ENCODE results near the gene CCRL2. TPM values are rescaled to one million over a fixed set of nuclear protein-coding genes. Genes with fewer than 3 reads are reported as not detected.

Gene CCRL2
- total and polyA plus RNA-seq, 2 experiments from 2014 or later = not detected

- H3K4me3 ChIP-seq = no peak overlapping the region
- peak; percentile 58 for DNase-seq
- H3K4me1 ChIP-seq (ENCODE audit: insufficient read depth) = no peaks in the 10 kb centered on the region
- H4K20me1 ChIP-seq (ENCODE audit: insufficient read depth) = no peaks in the 10 kb centered on the region
- H3K9me2 ChIP-seq (ENCODE audit: insufficient read depth) = no peaks in the 10 kb centered on the region
- H3K9ac ChIP-seq = no peak overlapping the region
- H3K36me3 ChIP-seq (ENCODE audit: low read depth) = no peaks in the 10 kb centered on the region
- TF ChIP-seq EZH2 (IDR thresholded peaks at IDR 0.05; ENCODE audit: insufficient read depth, poor library complexity, severe bottlenecking) (no peak), EZH2phosphoT487 (IDR thresholded peaks at IDR 0.05; ENCODE audit: insufficient read depth, low read depth) (no peak)
- peaks cover 38% of the 10 kb centered on the region for H3K27me3 ChIP-seq (replicated peaks; ENCODE audit: insufficient read depth)
- 26 to 28% methylated on average over 8 of the region's 8 CpGs for WGBS, 2 experiments (ENCODE audit: low coverage in 1 of 2, low lambda C conversion rate in 2 of 2, missing lambda C conversion rate in 2 of 2)
- no peak overlapping the region for H3K27ac ChIP-seq
- H2AFZ ChIP-seq = no peak overlapping the region
- no peaks in the 10 kb centered on the region for H3K79me2 ChIP-seq (ENCODE audit: insufficient read depth)
- no peaks in the 10 kb centered on the region for H3K9me3 ChIP-seq (ENCODE audit: low read depth)
- H3K4me2 ChIP-seq (ENCODE audit: unreplicated experiment) = no peak overlapping the region
- in situ Hi-C loops (cut with MboI) = loop anchor here (10.0 to 25.0 kb wide), 3 partner anchors 277 to 599 kb away; partner anchors contain the start of gene CXCR6
- peaks cover 6% of the 10 kb centered on the region; the same call in 1 of the 2 replicates for H3F3A ChIP-seq (ENCODE audit: insufficient read depth)
Measured at GRCh38 chr3:46361408-46362283, 45.4 kb upstream of the CCRL2 start.

DNA sequence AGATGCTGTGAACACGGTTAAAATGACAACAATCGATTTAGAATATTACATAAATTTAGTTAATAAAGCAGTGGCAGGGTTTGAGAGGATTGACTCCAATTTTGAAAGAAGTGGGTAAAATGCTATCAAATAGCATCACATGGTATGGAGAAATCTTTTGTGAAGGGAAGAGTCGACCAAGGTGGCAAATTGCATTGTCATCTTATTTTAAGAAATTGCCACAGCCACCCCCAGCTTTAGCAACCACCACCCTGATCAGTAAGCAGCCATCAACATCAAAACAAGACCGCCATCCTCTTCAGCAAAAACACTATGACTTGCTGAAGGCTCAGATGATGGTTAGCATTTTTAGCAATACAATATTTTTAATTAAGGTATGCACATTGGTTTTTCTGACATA is 42.0 kb upstream of the CCRL2 start:
- no peak for DNase-seq
- H3K36me3 ChIP-seq (ENCODE audit: low read depth) = no peaks in the 10 kb centered on the region
- no peak overlapping the region for H2AFZ ChIP-seq
- TF ChIP-seq EZH2 (IDR thresholded peaks at IDR 0.05; ENCODE audit: insufficient read depth, poor library complexity, severe bottlenecking) = no peak
- no peak for TF ChIP-seq EZH2phosphoT487 (IDR thresholded peaks at IDR 0.05; ENCODE audit: insufficient read depth, low read depth)
- H3K4me3 ChIP-seq = no peak overlapping the region
- peaks cover 6% of the 10 kb centered on the region; the same call in 1 of the 2 replicates for H3F3A ChIP-seq (ENCODE audit: insufficient read depth)
- in situ Hi-C loops (cut with MboI) = loop anchor here (10.0 to 25.0 kb wide), 3 partner anchors 280 to 603 kb away; partner anchors contain the start of gene CXCR6
- H3K9ac ChIP-seq = no peak overlapping the region
- H3K27ac ChIP-seq = no peak overlapping the region
- 41 to 47% methylated on average over 4 of the region's 4 CpGs for WGBS, 2 experiments (ENCODE audit: low coverage in 1 of 2, low lambda C conversion rate in 2 of 2, missing lambda C conversion rate in 2 of 2)
- H3K79me2 ChIP-seq (ENCODE audit: insufficient read depth) = no peaks in the 10 kb centered on the region
- no peaks in the 10 kb centered on the region for H3K9me2 ChIP-seq (ENCODE audit: insufficient read depth)
- no peak overlapping the region for H3K4me2 ChIP-seq (ENCODE audit: unreplicated experiment)
- H3K9me3 ChIP-seq (ENCODE audit: low read depth) = no peaks in the 10 kb centered on the region
- no peaks in the 10 kb centered on the region for H3K4me1 ChIP-seq (ENCODE audit: insufficient read depth)
- peaks cover 61% of the 10 kb centered on the region for H3K27me3 ChIP-seq (replicated peaks; ENCODE audit: insufficient read depth)
- no peaks in the 10 kb centered on the region for H4K20me1 ChIP-seq (ENCODE audit: insufficient read depth)

DNA sequence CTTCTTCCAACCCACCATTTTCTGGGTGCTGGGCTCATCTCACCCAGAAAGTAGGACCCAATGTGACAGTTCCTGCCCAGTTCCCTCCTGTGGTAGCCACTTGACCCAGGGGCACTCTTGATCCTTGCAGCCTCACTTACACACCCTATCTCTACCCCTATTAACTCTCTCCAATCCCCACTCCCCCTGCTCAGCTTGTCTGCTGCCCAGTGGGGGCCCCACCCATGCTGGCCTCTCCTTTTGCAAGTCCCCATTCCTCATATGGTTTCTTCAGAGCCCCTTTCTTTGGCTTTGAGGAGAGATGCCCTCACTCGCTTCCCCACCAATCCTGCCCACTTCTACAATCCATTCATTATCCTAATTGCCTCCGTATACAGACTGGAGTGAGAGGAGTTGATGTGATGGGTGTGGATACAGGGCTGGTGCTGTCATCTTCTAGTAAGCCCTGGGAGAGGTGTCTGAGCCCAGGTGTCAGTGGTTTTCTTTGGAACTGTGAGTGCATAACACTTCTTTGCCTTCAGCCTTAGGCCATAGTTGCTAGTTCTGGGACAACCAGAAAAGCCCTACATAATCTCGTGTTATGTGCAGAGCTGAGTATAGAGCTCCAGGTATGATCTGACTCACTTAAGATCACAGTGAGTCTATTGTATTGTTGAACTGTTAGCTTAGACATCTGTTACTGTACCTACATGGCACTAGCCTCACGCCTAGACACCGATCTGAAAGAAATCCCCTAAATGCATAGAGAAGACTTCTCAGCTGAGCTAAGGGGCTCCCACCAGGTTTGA is 41.1 kb upstream of the CCRL2 start:
- Histone ChIP-seq H3K79me2 (ENCODE audit: insufficient read depth) (no peaks in the 10 kb centered on the region), H3K27me3 (replicated peaks; ENCODE audit: insufficient read depth) (peaks cover 67% of the 10 kb centered on the region), H3K9me2 (ENCODE audit: insufficient read depth) (no peaks in the 10 kb centered on the region), H3F3A (ENCODE audit: insufficient read depth) (no peaks in the 10 kb centered on the region), H3K9ac (no peak overlapping the region), H3K4me2 (ENCODE audit: unreplicated experiment) (no peak overlapping the region), H3K27ac (no peak overlapping the region), H3K4me3 (no peak overlapping the region), H3K9me3 (ENCODE audit: low read depth) (no peaks in the 10 kb centered on the region), H2AFZ (no peak overlapping the region), H3K36me3 (ENCODE audit: low read depth) (no peaks in the 10 kb centered on the region), H3K4me1 (ENCODE audit: insufficient read depth) (no peaks in the 10 kb centered on the region), H4K20me1 (ENCODE audit: insufficient read depth) (no peaks in the 10 kb centered on the region)
- in situ Hi-C loops (cut with MboI) = loop anchor here (10.0 to 25.0 kb wide), 3 partner anchors 281 to 604 kb away; partner anchors contain the start of gene CXCR6
- 54 to 63% methylated on average over 5 of the region's 5 CpGs for WGBS, 2 experiments (ENCODE audit: low coverage in 1 of 2, low lambda C conversion rate in 2 of 2, missing lambda C conversion rate in 2 of 2)
- no peak for TF ChIP-seq EZH2 (IDR thresholded peaks at IDR 0.05; ENCODE audit: insufficient read depth, poor library complexity, severe bottlenecking)
- TF ChIP-seq EZH2phosphoT487 (IDR thresholded peaks at IDR 0.05; ENCODE audit: insufficient read depth, low read depth) = no peak
- no peak for DNase-seq

GRCh38 chr3:46367811-46368210 is 39.2 kb upstream of the CCRL2 start:
- no peak overlapping the region for H3K4me3 ChIP-seq
- H3K27ac ChIP-seq = no peak overlapping the region
- no peaks in the 10 kb centered on the region for H3K9me2 ChIP-seq (ENCODE audit: insufficient read depth)
- H3K36me3 ChIP-seq (ENCODE audit: low read depth) = no peaks in the 10 kb centered on the region
- in situ Hi-C loops (cut with MboI) = loop anchor here (10.0 to 25.0 kb wide), 3 partner anchors 283 to 606 kb away; partner anchors contain the start of gene CXCR6
- H3K79me2 ChIP-seq (ENCODE audit: insufficient read depth) = no peaks in the 10 kb centered on the region
- DNase-seq = no peak
- no peak overlapping the region for H3K9ac ChIP-seq
- 56 to 59% methylated on average over 5 of the region's 5 CpGs for WGBS, 2 experiments (ENCODE audit: low coverage in 1 of 2, low lambda C conversion rate in 2 of 2, missing lambda C conversion rate in 2 of 2)
- H3K9me3 ChIP-seq (ENCODE audit: low read depth) = no peaks in the 10 kb centered on the region
- peaks cover 79% of the 10 kb centered on the region for H3K27me3 ChIP-seq (replicated peaks; ENCODE audit: insufficient read depth)
- no peak for TF ChIP-seq EZH2phosphoT487 (IDR thresholded peaks at IDR 0.05; ENCODE audit: insufficient read depth, low read depth)
- TF ChIP-seq EZH2 (IDR thresholded peaks at IDR 0.05; ENCODE audit: insufficient read depth, poor library complexity, severe bottlenecking) = no peak
- H3K4me1 ChIP-seq (ENCODE audit: insufficient read depth) = no peaks in the 10 kb centered on the region
- no peaks in the 10 kb centered on the region for H3F3A ChIP-seq (ENCODE audit: insufficient read depth)
- H3K4me2 ChIP-seq (ENCODE audit: unreplicated experiment) = no peak overlapping the region
- no peak overlapping the region for H2AFZ ChIP-seq
- no peaks in the 10 kb centered on the region for H4K20me1 ChIP-seq (ENCODE audit: insufficient read depth)
